C4-2B (cell line): ENCODE data around the gene VTI1A.

Experiments used
- ZFX ChIP-seq: fragments of 450-650 bp; IDR thresholded peaks from 2 replicates; pipeline ENCODE4 v1.6.1; 2017
- TF ChIP-seq, protein P1 (sequence below): fragments of 450-650 bp; conservative IDR thresholded peaks from 2 replicates; pipeline ENCODE4 v1.5.1; 2017; ENCODE audit warnings: mild to moderate bottlenecking

GRCh38 chr10:112588225-112588990 lies 141.4 kb downstream of the VTI1A start:
- TF ChIP-seq, protein P1, sequence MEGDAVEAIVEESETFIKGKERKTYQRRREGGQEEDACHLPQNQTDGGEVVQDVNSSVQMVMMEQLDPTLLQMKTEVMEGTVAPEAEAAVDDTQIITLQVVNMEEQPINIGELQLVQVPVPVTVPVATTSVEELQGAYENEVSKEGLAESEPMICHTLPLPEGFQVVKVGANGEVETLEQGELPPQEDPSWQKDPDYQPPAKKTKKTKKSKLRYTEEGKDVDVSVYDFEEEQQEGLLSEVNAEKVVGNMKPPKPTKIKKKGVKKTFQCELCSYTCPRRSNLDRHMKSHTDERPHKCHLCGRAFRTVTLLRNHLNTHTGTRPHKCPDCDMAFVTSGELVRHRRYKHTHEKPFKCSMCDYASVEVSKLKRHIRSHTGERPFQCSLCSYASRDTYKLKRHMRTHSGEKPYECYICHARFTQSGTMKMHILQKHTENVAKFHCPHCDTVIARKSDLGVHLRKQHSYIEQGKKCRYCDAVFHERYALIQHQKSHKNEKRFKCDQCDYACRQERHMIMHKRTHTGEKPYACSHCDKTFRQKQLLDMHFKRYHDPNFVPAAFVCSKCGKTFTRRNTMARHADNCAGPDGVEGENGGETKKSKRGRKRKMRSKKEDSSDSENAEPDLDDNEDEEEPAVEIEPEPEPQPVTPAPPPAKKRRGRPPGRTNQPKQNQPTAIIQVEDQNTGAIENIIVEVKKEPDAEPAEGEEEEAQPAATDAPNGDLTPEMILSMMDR: no peak
- TF ChIP-seq ZFX: no peak
